OCI-LY1 (cell line): ENCODE measurements around the gene TICAM2.

Experiments
- EZH2 ChIP-seq: fragments of 200-600 bp; sonication (generic), shearing (Covaris generic); IDR thresholded peaks from 2 replicates; pipeline ENCODE4 v1.8.0; 2017; ENCODE audit warnings: borderline replicate concordance, mixed run types, mild to moderate bottlenecking, antibody characterized with exemption, low read length, moderate library complexity, mixed read lengths
- TF ChIP-seq, protein P1 (sequence below): fragments of 200-600 bp; sonication (generic), shearing (Covaris generic); IDR thresholded peaks from 2 replicates; pipeline ENCODE4 v1.5.1; 2017; ENCODE audit warnings: mild to moderate bottlenecking, antibody characterized with exemption, low read length, moderate library complexity, mixed read lengths

DNA sequence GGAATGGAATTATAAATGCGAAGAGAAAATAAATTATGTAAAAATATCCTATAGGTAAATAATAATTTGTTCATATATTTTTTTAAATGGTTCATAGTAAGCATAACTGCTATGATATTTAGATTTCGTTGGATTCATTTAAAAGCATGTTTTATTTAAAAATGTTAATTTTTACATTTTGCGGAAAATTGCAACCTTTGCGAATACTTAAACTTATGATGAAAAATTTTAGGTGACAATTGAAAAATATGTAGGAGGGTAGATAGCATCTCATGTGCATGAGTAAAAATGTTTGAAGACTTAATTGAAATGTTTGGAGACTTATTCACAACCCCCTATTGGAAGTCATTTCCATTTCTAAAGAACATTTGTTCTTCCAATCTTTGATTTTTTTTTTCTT lies 53.6 kb downstream of the TICAM2 start:
- TF ChIP-seq, protein P1, sequence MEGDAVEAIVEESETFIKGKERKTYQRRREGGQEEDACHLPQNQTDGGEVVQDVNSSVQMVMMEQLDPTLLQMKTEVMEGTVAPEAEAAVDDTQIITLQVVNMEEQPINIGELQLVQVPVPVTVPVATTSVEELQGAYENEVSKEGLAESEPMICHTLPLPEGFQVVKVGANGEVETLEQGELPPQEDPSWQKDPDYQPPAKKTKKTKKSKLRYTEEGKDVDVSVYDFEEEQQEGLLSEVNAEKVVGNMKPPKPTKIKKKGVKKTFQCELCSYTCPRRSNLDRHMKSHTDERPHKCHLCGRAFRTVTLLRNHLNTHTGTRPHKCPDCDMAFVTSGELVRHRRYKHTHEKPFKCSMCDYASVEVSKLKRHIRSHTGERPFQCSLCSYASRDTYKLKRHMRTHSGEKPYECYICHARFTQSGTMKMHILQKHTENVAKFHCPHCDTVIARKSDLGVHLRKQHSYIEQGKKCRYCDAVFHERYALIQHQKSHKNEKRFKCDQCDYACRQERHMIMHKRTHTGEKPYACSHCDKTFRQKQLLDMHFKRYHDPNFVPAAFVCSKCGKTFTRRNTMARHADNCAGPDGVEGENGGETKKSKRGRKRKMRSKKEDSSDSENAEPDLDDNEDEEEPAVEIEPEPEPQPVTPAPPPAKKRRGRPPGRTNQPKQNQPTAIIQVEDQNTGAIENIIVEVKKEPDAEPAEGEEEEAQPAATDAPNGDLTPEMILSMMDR: no peak
- TF ChIP-seq EZH2: no peak
